NOMO-1 treated with dmso at 0.1 percent for 144 hours (cell line): ENCODE results near the gene TMEM132A.
"Not testable (repeated sequence)": the region's sequence is repeated elsewhere in the genome, so short reads cannot be mapped to it uniquely, and the experiment has no call there.

Experiments used
- DNase-seq: peaks from one replicate; lab custom pipeline; 2025; ENCODE audit not compliant: unreplicated experiment; lab: John Stamatoyannopoulos, UW

Gene TMEM132A

GRCh38 chr11:60905551-60906113 lies 18.6 kb upstream of the TMEM132A start:
- DNase-seq = no peak

GRCh38 chr11:60906132-60906972 lies 17.9 kb upstream of the TMEM132A start, which contains the start of gene PRPF19:
Gene PRPF19, minus strand, starts transcription at chr11:60906585. Its CDS starts 203 bp downstream, at chr11:60906382.
- peak; percentile 98 for DNase-seq

GRCh38 chr11:60908803-60909202 lies 15.5 kb upstream of the TMEM132A start:
- no peak for DNase-seq

- not testable (repeated sequence) for DNase-seq
Observed at GRCh38 chr11:60909680-60910280, 14.5 kb upstream of the TMEM132A start.

GRCh38 chr11:60910281-60910687 lies 14.0 kb upstream of the TMEM132A start:
- peak; percentile 73 for DNase-seq

GRCh38 chr11:60910711-60911380 lies 13.4 kb upstream of the TMEM132A start:
- no peak for DNase-seq

GRCh38 chr11:60912223-60912850 lies 11.9 kb upstream of the TMEM132A start:
- no peak for DNase-seq

GRCh38 chr11:60912851-60913528 lies 11.3 kb upstream of the TMEM132A start:
- no peak for DNase-seq

GRCh38 chr11:60913793-60914632 lies 10.2 kb upstream of the TMEM132A start, which contains the start of gene TMEM109:
Gene TMEM109, plus strand, starts transcription at chr11:60914158. Its CDS starts 5,536 bp downstream, at chr11:60919694.
- peak; percentile 75 for DNase-seq

GRCh38 chr11:60914633-60915247 lies 9.5 kb upstream of the TMEM132A start:
- DNase-seq = no peak

GRCh38 chr11:60915248-60915914 lies 8.9 kb upstream of the TMEM132A start:
- DNase-seq = peak; percentile 77

- no peak for DNase-seq
Observed at GRCh38 chr11:60916669-60917206, 7.5 kb upstream of the TMEM132A start.

GRCh38 chr11:60917267-60917666 lies 7.0 kb upstream of the TMEM132A start:
- DNase-seq = no peak

- DNase-seq = no peak
Observed at GRCh38 chr11:60918251-60918938, 5.9 kb upstream of the TMEM132A start.

GRCh38 chr11:60918939-60919265 lies 5.4 kb upstream of the TMEM132A start:
- no peak for DNase-seq

GRCh38 chr11:60919320-60919719 lies 4.9 kb upstream of the TMEM132A start:
- peak; percentile 31 for DNase-seq

- DNase-seq = no peak
Observed at GRCh38 chr11:60919956-60920355, 4.3 kb upstream of the TMEM132A start.

GRCh38 chr11:60921259-60921658 lies 3.0 kb upstream of the TMEM132A start:
- DNase-seq = no peak
